ENCODE data around the gene SCAND1. TPM values are rescaled to one million over a fixed set of nuclear protein-coding genes. Genes with fewer than 3 reads are reported as not detected.

The SCAND1 gene
- polyA plus RNA-seq, 3 donors, result 43.6 to 227 (median 160) TPM

- Mint-ChIP-seq H3K36me3 (peaks cover 81 to 94% of the 10 kb centered on the region in 2 donors), H3K4me1 (no peaks in the 10 kb centered on the region), H3K27ac (no peak overlapping the region), H3K9me3 (peaks cover 0 to 2% (median 0%) of the 10 kb centered on the region in 7 donors), H3K4me3 (no peak overlapping the region), H3K27me3 (ENCODE audit: low read depth in 3 of 3) (no peaks in the 10 kb centered on the region)
- H3K36me3 ChIP-seq (replicated peaks in 1 of 2; ENCODE audit: control insufficient read depth in 1 of 2, insufficient read depth in 2 of 2, low read length in 2 of 2), result peaks cover 49 to 99% of the 10 kb centered on the region in 2 donors
- no peak overlapping the region for H3K27ac ChIP-seq (ENCODE audit: low read depth in 1 of 2, low read length in 2 of 2)
- no peaks in the 10 kb centered on the region for H3K79me2 ChIP-seq (ENCODE audit: insufficient read depth, low read length)
- no peak overlapping the region for H2AFZ ChIP-seq (ENCODE audit: insufficient read depth, low read depth, low read length, poor library complexity, severe bottlenecking)
- TF ChIP-seq CTCF (IDR thresholded peaks at IDR 0.05), result no peak
- H3K4me3 ChIP-seq (replicated peaks in 1 of 3; ENCODE audit: low read depth in 2 of 3, low read length in 3 of 3), result no peak overlapping the region
- intact Hi-C loops (cut with micrococcal nuclease), result no loop called here
- 100% methylated on average over 1 of the region's 1 CpG for WGBS (ENCODE audit: insufficient coverage)
- no peaks in the 10 kb centered on the region for H3K27me3 ChIP-seq (ENCODE audit: control insufficient read depth in 2 of 2, insufficient read depth in 2 of 2, low read length in 2 of 2)
- H3K9ac ChIP-seq (ENCODE audit: insufficient read depth, low read length, poor library complexity, severe bottlenecking), result no peak overlapping the region
- no peak for DNase-seq
- no peaks in the 10 kb centered on the region for H3K4me1 ChIP-seq (ENCODE audit: control insufficient read depth in 1 of 2, insufficient read depth in 2 of 2, low read length in 2 of 2)
- H3K9me3 ChIP-seq (replicated peaks in 1 of 2; ENCODE audit: control insufficient read depth in 1 of 2, insufficient read depth in 1 of 2, low read length in 2 of 2), result no peaks in the 10 kb centered on the region
- no peak overlapping the region for H3K4me2 ChIP-seq (replicated peaks; ENCODE audit: extremely low read depth, low read length, poor library complexity, severe bottlenecking)
- H4K20me1 ChIP-seq (ENCODE audit: insufficient read depth, low read length), result peaks cover 36% of the 10 kb centered on the region
Measured at GRCh38 chr20:35909176-35909575, 45.1 kb downstream of the SCAND1 start.

- intact Hi-C loops (cut with micrococcal nuclease), result no loop called here
- H3K4me1 ChIP-seq (ENCODE audit: control insufficient read depth in 1 of 2, insufficient read depth in 2 of 2, low read length in 2 of 2), result no peaks in the 10 kb centered on the region
- H3K27me3 ChIP-seq (ENCODE audit: control insufficient read depth in 2 of 2, insufficient read depth in 2 of 2, low read length in 2 of 2), result no peaks in the 10 kb centered on the region
- no peak overlapping the region for H3K4me3 ChIP-seq (replicated peaks in 1 of 3; ENCODE audit: low read depth in 2 of 3, low read length in 3 of 3)
- no peak overlapping the region for H3K4me3 Mint-ChIP-seq
- DNase-seq, result no peak
- no peak overlapping the region for H3K27ac ChIP-seq (ENCODE audit: low read depth in 1 of 2, low read length in 2 of 2)
- H3K27me3 Mint-ChIP-seq (ENCODE audit: low read depth in 3 of 3), result no peaks in the 10 kb centered on the region
- H3K36me3 ChIP-seq (replicated peaks in 1 of 2; ENCODE audit: control insufficient read depth in 1 of 2, insufficient read depth in 2 of 2, low read length in 2 of 2), result peaks cover 40 to 99% of the 10 kb centered on the region in 2 donors
- H3K9me3 Mint-ChIP-seq, result peaks cover 0 to 2% (median 0%) of the 10 kb centered on the region in 7 donors
- no peak overlapping the region for H3K9ac ChIP-seq (ENCODE audit: insufficient read depth, low read length, poor library complexity, severe bottlenecking)
- H4K20me1 ChIP-seq (ENCODE audit: insufficient read depth, low read length), result peaks cover 43% of the 10 kb centered on the region
- H2AFZ ChIP-seq (ENCODE audit: insufficient read depth, low read depth, low read length, poor library complexity, severe bottlenecking), result no peak overlapping the region
- no peak for TF ChIP-seq CTCF (IDR thresholded peaks at IDR 0.05)
- no peaks in the 10 kb centered on the region for H3K4me1 Mint-ChIP-seq
- H3K36me3 Mint-ChIP-seq, result peaks cover 79 to 92% of the 10 kb centered on the region in 2 donors
- H3K4me2 ChIP-seq (replicated peaks; ENCODE audit: extremely low read depth, low read length, poor library complexity, severe bottlenecking), result no peak overlapping the region
- no peak overlapping the region for H3K27ac Mint-ChIP-seq
- H3K9me3 ChIP-seq (replicated peaks in 1 of 2; ENCODE audit: control insufficient read depth in 1 of 2, insufficient read depth in 1 of 2, low read length in 2 of 2), result no peaks in the 10 kb centered on the region
- no peaks in the 10 kb centered on the region for H3K79me2 ChIP-seq (ENCODE audit: insufficient read depth, low read length)
Measured at GRCh38 chr20:35908007-35908406, 46.3 kb downstream of the SCAND1 start.
